HG03039 (cell line): ENCODE results near the gene HDAC5.
"Not testable (repeated sequence)": the region's sequence is repeated elsewhere in the genome, so short reads cannot be mapped to it uniquely, and the experiment has no call there.

ENCODE experiments used
- ATAC-seq: cut with Tn5 transposase; IDR thresholded peaks from one replicate; pipeline ENCODE4 v1.9.1; 2021; ENCODE audit warnings: mild to moderate bottlenecking, moderate library complexity; ENCODE audit not compliant: unreplicated experiment

HDAC5 gene

GRCh38 chr17:44123356-44124117, at the start of gene HDAC5:
HDAC5 (minus strand) TSS chr17:44123641; CDS start chr17:44117515, 6,126 bp downstream.
- ATAC-seq, result peak; percentile 94

- ATAC-seq, result no peak
Observed at GRCh38 chr17:44171931-44172455, 48.6 kb upstream of the HDAC5 start.

GRCh38 chr17:44170499-44171201, 47.2 kb upstream of the HDAC5 start, which contains the start of gene ASB16:
ASB16 (plus strand) TSS chr17:44170704; CDS start chr17:44170790, 86 bp downstream.
- ATAC-seq, result no peak

- no peak for ATAC-seq
Observed at GRCh38 chr17:44170135-44170498, 46.7 kb upstream of the HDAC5 start.

GRCh38 chr17:44167181-44167861, 43.9 kb upstream of the HDAC5 start:
- ATAC-seq, result no peak

- ATAC-seq, result no peak
Observed at GRCh38 chr17:44164476-44164875, 41.0 kb upstream of the HDAC5 start.

GRCh38 chr17:44159519-44160210, 36.2 kb upstream of the HDAC5 start:
- ATAC-seq, result no peak

GRCh38 chr17:44155488-44155887, 32.0 kb upstream of the HDAC5 start:
- ATAC-seq, result no peak

GRCh38 chr17:44152875-44153274, 29.4 kb upstream of the HDAC5 start:
- no peak for ATAC-seq

- no peak for ATAC-seq
Observed at GRCh38 chr17:44149750-44150329, 26.4 kb upstream of the HDAC5 start.

- ATAC-seq, result not testable (repeated sequence)
Observed at GRCh38 chr17:44149066-44149465, 25.6 kb upstream of the HDAC5 start.

- ATAC-seq, result no peak
Observed at GRCh38 chr17:44147812-44148211, 24.4 kb upstream of the HDAC5 start.

GRCh38 chr17:44146375-44147346, 23.2 kb upstream of the HDAC5 start:
- ATAC-seq, result no peak

GRCh38 chr17:44144966-44145739, 21.7 kb upstream of the HDAC5 start:
- no peak for ATAC-seq

GRCh38 chr17:44143921-44144320, 20.5 kb upstream of the HDAC5 start:
- ATAC-seq, result not testable (repeated sequence)

- no peak for ATAC-seq
Observed at GRCh38 chr17:44137891-44138709, 14.7 kb upstream of the HDAC5 start.

- ATAC-seq, result no peak
Observed at GRCh38 chr17:44134752-44135568, 11.5 kb upstream of the HDAC5 start.
